ENCODE data around the gene PSMD1.
"Not testable (repeated sequence)": the region's sequence is repeated elsewhere in the genome, so short reads cannot be mapped to it uniquely, and the experiment has no call there.

Gene PSMD1

DNA sequence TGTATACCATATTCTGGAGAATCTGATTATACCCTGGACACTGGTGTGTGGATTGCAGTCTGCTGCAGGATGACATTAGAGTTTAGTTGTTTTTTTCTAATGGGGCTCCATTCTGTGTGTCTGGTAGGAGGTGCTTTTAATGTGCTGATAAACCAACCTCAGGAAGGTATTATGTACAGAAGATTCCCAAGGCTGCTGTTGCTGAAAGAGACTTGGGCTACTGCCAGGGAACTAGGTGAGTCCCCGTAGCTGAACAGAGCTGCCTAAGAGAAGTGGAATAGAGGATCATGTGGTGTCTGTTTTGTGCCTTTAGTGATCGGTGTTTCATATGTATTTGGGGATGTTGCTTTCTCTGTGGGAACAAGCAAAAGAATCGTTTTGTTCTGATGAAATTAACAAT is 44.2 kb upstream of the PSMD1 start:
- DNase-seq (ENCODE audit: low read depth): no peak
- TF ChIP-seq, protein P1, sequence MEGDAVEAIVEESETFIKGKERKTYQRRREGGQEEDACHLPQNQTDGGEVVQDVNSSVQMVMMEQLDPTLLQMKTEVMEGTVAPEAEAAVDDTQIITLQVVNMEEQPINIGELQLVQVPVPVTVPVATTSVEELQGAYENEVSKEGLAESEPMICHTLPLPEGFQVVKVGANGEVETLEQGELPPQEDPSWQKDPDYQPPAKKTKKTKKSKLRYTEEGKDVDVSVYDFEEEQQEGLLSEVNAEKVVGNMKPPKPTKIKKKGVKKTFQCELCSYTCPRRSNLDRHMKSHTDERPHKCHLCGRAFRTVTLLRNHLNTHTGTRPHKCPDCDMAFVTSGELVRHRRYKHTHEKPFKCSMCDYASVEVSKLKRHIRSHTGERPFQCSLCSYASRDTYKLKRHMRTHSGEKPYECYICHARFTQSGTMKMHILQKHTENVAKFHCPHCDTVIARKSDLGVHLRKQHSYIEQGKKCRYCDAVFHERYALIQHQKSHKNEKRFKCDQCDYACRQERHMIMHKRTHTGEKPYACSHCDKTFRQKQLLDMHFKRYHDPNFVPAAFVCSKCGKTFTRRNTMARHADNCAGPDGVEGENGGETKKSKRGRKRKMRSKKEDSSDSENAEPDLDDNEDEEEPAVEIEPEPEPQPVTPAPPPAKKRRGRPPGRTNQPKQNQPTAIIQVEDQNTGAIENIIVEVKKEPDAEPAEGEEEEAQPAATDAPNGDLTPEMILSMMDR (conservative IDR thresholded peaks at IDR 0.05; ENCODE audit: low read length): no peak
- H3K4me3 ChIP-seq (ENCODE audit: low read length): no peak overlapping the region

GRCh38 chr2:231013820-231014219 is 42.8 kb upstream of the PSMD1 start:
- no peak overlapping the region for H3K4me3 ChIP-seq (ENCODE audit: low read length)
- no peak for DNase-seq (ENCODE audit: low read depth)
- TF ChIP-seq, protein P1 (conservative IDR thresholded peaks at IDR 0.05; ENCODE audit: low read length): no peak

DNA sequence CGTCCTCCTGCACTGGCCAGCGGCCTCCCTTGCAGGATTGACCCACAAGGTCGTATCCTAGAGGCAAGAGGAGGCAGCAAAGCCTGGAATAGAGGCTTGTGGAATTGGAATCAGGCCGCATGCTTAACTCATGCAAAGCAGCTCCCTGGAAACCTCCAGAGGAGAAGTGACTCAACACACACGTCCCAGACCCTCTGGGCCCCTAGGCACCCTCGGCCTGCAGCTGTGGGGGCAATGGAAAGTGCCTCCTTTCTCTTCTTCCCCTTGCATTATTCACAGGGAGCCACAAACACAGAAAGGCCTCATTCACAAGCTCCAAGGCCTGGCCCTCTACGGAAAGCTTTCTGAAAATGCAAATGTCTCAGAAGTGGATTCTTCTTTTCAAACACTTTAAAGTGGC is 41.2 kb upstream of the PSMD1 start:
- no peak overlapping the region for H3K4me3 ChIP-seq (ENCODE audit: low read length)
- DNase-seq (ENCODE audit: low read depth): no peak
- TF ChIP-seq, protein P1 (conservative IDR thresholded peaks at IDR 0.05; ENCODE audit: low read length): no peak

DNA sequence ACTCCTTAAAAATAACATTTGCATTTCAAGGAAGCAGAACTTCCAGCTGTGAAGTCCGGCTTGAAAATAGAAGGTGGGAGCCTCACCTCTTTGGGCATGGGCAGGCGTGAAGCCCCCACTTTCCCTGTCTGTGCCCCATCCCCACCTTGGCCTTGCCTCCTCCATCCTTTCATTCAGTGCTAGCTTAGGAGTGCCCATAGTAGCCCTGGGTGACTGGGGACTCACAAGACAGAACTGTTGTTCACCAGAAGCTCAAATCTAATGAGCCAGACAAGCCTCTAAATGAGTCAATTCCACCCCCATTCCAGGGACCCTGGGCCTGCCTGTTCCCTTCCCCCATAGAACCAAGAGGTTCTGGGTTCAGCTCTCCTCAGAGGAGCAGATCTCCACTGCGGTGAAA is 40.7 kb upstream of the PSMD1 start:
- no peak for DNase-seq (ENCODE audit: low read depth)
- TF ChIP-seq, protein P1 (conservative IDR thresholded peaks at IDR 0.05; ENCODE audit: low read length): no peak
- no peak overlapping the region for H3K4me3 ChIP-seq (ENCODE audit: low read length)

DNA sequence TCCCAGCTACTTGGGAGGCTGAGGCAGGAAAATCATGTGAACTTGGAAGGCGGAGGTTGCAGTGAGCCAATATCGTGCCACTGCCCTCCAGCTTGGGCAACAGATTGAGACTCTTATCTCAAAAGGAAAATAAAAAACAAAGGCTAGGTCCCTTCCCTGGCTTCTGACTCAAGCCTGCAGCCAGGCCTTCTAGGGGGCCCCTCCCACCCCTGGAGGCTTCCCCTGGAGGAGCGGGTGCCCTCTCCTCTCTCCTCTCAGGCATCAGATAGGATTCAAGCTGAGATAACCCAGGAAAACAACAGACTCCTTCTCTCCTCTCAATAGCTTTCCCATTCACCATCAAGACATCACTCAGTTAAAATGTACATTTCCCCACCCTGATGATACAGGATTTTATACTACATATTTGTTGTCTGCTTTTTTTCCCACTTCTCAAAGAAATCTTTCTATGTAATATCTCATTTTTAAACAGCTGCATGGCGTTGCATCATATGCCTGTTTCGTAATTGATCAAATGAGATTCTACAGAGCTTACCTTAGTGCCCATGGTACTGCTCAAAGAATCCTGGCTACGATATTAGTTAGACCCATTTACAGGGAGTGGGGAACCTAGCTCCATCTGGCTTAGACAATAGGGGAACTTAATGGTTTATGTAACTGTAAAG is 40.0 kb upstream of the PSMD1 start:
- H3K4me3 ChIP-seq (ENCODE audit: low read length): no peak overlapping the region
- TF ChIP-seq, protein P1 (conservative IDR thresholded peaks at IDR 0.05; ENCODE audit: low read length): no peak
- DNase-seq (ENCODE audit: low read depth): no peak

GRCh38 chr2:231017231-231017598 is 39.5 kb upstream of the PSMD1 start:
- no peak overlapping the region for H3K4me3 ChIP-seq (ENCODE audit: low read length)
- TF ChIP-seq, protein P1 (conservative IDR thresholded peaks at IDR 0.05; ENCODE audit: low read length): no peak
- no peak for DNase-seq (ENCODE audit: low read depth)

- H3K4me3 ChIP-seq (ENCODE audit: low read length): no peak overlapping the region
- TF ChIP-seq, protein P1 (conservative IDR thresholded peaks at IDR 0.05; ENCODE audit: low read length): no peak
- no peak for DNase-seq (ENCODE audit: low read depth)
These were observed 38.5 kb upstream of the PSMD1 start for GRCh38 chr2:231018184-231018583.

GRCh38 chr2:231025059-231025458 is 31.6 kb upstream of the PSMD1 start:
- not testable (repeated sequence) for DNase-seq (ENCODE audit: low read depth)

More at GRCh38 chr2:231025059-231025458, 31.6 kb upstream of the PSMD1 start:
- H3K4me3 ChIP-seq (ENCODE audit: low read length): not testable (repeated sequence)

All from AG10803 (cell line).